ENCODE results near the gene DESI1. TPM values are rescaled to one million over a fixed set of nuclear protein-coding genes. Genes with fewer than 3 reads are reported as not detected.

The DESI1 gene
- total RNA-seq, 1 donor from 2014 or later = 34.5 TPM

- no peak for TF ChIP-seq CTCF (IDR thresholded peaks at IDR 0.05; ENCODE audit: partially characterized antibody, unreplicated experiment)
- H3K4me3 Mint-ChIP-seq (ENCODE audit: unreplicated experiment) = no peak overlapping the region
- H3K9me3 Mint-ChIP-seq (ENCODE audit: unreplicated experiment) = peaks cover 9% of the 10 kb centered on the region
- no peaks in the 10 kb centered on the region for H3K4me1 Mint-ChIP-seq (ENCODE audit: low read depth, unreplicated experiment)
- DNase-seq = no peak
- peaks cover 5% of the 10 kb centered on the region for H3K27me3 Mint-ChIP-seq (ENCODE audit: unreplicated experiment)
- H3K27ac Mint-ChIP-seq (ENCODE audit: unreplicated experiment) = no peak overlapping the region
- no peaks in the 10 kb centered on the region for H3K36me3 Mint-ChIP-seq (ENCODE audit: unreplicated experiment)
Observed at GRCh38 chr22:41570221-41570620, 50.6 kb downstream of the DESI1 start.

- Mint-ChIP-seq H3K4me1 (ENCODE audit: low read depth, unreplicated experiment) (no peaks in the 10 kb centered on the region), H3K9me3 (ENCODE audit: unreplicated experiment) (peaks cover 9% of the 10 kb centered on the region), H3K4me3 (ENCODE audit: unreplicated experiment) (no peak overlapping the region), H3K36me3 (ENCODE audit: unreplicated experiment) (no peaks in the 10 kb centered on the region), H3K27me3 (ENCODE audit: unreplicated experiment) (peaks cover 5% of the 10 kb centered on the region), H3K27ac (ENCODE audit: unreplicated experiment) (no peak overlapping the region)
- TF ChIP-seq CTCF (IDR thresholded peaks at IDR 0.05; ENCODE audit: partially characterized antibody, unreplicated experiment) = no peak
- DNase-seq = no peak
Observed at GRCh38 chr22:41568811-41569210, 52.0 kb downstream of the DESI1 start.

GRCh38 chr22:41567512-41567768 is 53.4 kb downstream of the DESI1 start:
- DNase-seq = no peak
- peaks cover 6% of the 10 kb centered on the region for H3K4me1 Mint-ChIP-seq (ENCODE audit: low read depth, unreplicated experiment)
- peaks cover 5% of the 10 kb centered on the region for H3K27me3 Mint-ChIP-seq (ENCODE audit: unreplicated experiment)
- no peaks in the 10 kb centered on the region for H3K36me3 Mint-ChIP-seq (ENCODE audit: unreplicated experiment)
- no peak overlapping the region for H3K27ac Mint-ChIP-seq (ENCODE audit: unreplicated experiment)
- peaks cover 8% of the 10 kb centered on the region for H3K9me3 Mint-ChIP-seq (ENCODE audit: unreplicated experiment)
- no peak for TF ChIP-seq CTCF (IDR thresholded peaks at IDR 0.05; ENCODE audit: partially characterized antibody, unreplicated experiment)
- no peak overlapping the region for H3K4me3 Mint-ChIP-seq (ENCODE audit: unreplicated experiment)

GRCh38 chr22:41565403-41566054 is 55.3 kb downstream of the DESI1 start:
- H3K27ac Mint-ChIP-seq (ENCODE audit: unreplicated experiment) = no peak overlapping the region
- H3K9me3 Mint-ChIP-seq (ENCODE audit: unreplicated experiment) = peaks cover 7% of the 10 kb centered on the region

More at GRCh38 chr22:41565403-41566054, 55.3 kb downstream of the DESI1 start:
- TF ChIP-seq CTCF (IDR thresholded peaks at IDR 0.05; ENCODE audit: partially characterized antibody, unreplicated experiment) = no peak
- peaks cover 20% of the 10 kb centered on the region for H3K4me1 Mint-ChIP-seq (ENCODE audit: low read depth, unreplicated experiment)
- H3K4me3 Mint-ChIP-seq (ENCODE audit: unreplicated experiment) = no peak overlapping the region
- H3K27me3 Mint-ChIP-seq (ENCODE audit: unreplicated experiment) = peaks cover 5% of the 10 kb centered on the region
- H3K36me3 Mint-ChIP-seq (ENCODE audit: unreplicated experiment) = no peaks in the 10 kb centered on the region
- DNase-seq = no peak
